ENCODE measurements around the gene SH3RF3.

SH3RF3 gene

GRCh38 chr2:109463236-109463635 is 334.2 kb downstream of the SH3RF3 start:
- TF ChIP-seq, protein P1, sequence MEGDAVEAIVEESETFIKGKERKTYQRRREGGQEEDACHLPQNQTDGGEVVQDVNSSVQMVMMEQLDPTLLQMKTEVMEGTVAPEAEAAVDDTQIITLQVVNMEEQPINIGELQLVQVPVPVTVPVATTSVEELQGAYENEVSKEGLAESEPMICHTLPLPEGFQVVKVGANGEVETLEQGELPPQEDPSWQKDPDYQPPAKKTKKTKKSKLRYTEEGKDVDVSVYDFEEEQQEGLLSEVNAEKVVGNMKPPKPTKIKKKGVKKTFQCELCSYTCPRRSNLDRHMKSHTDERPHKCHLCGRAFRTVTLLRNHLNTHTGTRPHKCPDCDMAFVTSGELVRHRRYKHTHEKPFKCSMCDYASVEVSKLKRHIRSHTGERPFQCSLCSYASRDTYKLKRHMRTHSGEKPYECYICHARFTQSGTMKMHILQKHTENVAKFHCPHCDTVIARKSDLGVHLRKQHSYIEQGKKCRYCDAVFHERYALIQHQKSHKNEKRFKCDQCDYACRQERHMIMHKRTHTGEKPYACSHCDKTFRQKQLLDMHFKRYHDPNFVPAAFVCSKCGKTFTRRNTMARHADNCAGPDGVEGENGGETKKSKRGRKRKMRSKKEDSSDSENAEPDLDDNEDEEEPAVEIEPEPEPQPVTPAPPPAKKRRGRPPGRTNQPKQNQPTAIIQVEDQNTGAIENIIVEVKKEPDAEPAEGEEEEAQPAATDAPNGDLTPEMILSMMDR (IDR thresholded peaks at IDR 0.05; ENCODE audit: insufficient read depth, low read length, missing control alignments) = no peak
- H3K4me3 ChIP-seq (ENCODE audit: low read depth, low read length) = no peak overlapping the region
- ChIA-PET CTCF (interaction anchor here (1.6 kb wide), 1 partner anchor 10 kb away, joined by 3 read pairs; no protein-coding TSS in a partner anchor), POLR2A (no interaction called here)
- DNase-seq (ENCODE audit: low read depth, low spot score) = no peak

- DNase-seq (ENCODE audit: low read depth, low spot score) = no peak
- H3K4me3 ChIP-seq (ENCODE audit: low read depth, low read length) = no peak overlapping the region
- ChIA-PET POLR2A (no interaction called here), CTCF (interaction anchor here (1.6 kb wide), 1 partner anchor 9 kb away, joined by 3 read pairs; no protein-coding TSS in a partner anchor)
- TF ChIP-seq, protein P1 (IDR thresholded peaks at IDR 0.05; ENCODE audit: insufficient read depth, low read length, missing control alignments) = no peak
Measured at GRCh38 chr2:109463891-109464290, 334.9 kb downstream of the SH3RF3 start.

DNA sequence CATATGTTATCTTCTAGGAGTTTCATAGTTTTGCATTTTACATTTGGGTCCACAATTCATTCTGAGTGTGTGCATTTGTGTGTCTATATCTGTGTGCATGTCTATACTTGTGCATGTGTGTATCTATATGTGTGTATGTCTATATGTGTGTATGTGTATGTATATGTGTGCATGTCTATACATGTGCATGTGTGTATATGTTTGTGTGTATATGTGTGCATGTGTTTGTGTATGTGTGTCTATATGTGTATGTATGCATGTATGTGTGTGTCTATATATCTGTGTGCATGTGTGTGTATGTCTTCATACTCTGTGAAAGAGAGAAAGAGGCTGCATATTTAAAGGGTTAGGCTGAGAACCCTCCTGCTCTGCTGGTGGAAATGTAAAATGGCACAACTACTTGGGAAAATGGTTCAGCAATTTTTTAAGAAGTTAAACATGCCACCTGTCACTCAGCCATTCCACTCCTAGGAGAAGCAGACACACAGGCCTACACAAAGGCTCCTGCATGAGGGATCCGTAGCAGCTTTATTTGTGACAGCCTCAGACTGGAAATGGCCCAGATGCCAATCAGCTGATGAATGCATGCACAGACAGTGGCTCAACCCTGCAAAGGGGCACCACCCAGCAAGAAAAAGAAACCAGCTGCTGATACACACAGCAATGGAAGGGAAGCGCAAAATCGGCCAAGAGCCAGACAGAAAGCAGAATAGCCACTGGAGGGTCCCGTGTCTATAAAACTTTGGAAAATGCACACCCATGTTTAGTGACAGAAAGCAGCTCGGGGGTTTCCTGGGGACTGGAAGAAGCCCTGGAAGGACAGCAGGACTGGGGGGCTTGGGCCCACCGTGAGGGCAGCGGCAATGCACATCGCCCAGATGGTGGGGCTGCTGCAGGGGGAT is 337.9 kb downstream of the SH3RF3 start:
- H3K4me3 ChIP-seq (ENCODE audit: low read depth, low read length) = no peak overlapping the region
- ChIA-PET POLR2A (interaction anchor here (0.8 kb wide), 1 partner anchor 338 kb away, joined by 3 read pairs; the partner anchor contains the start of gene SH3RF3), CTCF (interaction anchor here (0.7 to 1.0 kb wide), 2 partner anchors 21 to 337 kb away, joined by 3 read pairs; no protein-coding TSS in a partner anchor)
- TF ChIP-seq, protein P1 (IDR thresholded peaks at IDR 0.05; ENCODE audit: insufficient read depth, low read length, missing control alignments) = no peak
- no peak for DNase-seq (ENCODE audit: low read depth, low spot score)

- no peak overlapping the region for H3K4me3 ChIP-seq (ENCODE audit: low read depth, low read length)
- ChIA-PET CTCF (interaction anchor here (0.7 to 1.0 kb wide), 2 partner anchors 21 to 337 kb away, joined by 3 read pairs; no protein-coding TSS in a partner anchor), POLR2A (no interaction called here)
- TF ChIP-seq, protein P1 (IDR thresholded peaks at IDR 0.05; ENCODE audit: insufficient read depth, low read length, missing control alignments) = no peak
- DNase-seq (ENCODE audit: low read depth, low spot score) = no peak
Measured at GRCh38 chr2:109467701-109468100, 338.7 kb downstream of the SH3RF3 start.

DNA sequence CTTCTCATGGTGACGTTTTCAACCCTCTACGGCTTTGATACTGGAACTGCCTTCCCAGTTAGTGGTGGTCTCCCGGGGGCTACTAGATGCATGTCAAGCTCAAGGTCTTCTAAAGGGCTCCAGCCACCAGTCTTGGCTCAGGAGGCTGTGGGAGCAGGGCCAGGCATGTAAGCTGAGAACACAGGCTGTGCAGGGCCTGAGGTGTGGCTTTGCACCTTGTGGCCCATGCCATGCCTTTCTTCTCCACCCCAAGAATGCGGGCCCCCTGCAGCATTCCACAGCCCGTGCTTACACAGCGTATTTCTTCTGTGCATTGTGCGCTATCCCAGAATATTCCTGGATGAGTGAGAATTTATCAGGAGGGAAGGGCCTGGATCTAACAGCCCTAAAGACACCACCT is 339.9 kb downstream of the SH3RF3 start:
- ChIA-PET POLR2A (interaction anchor here (2.0 kb wide), 1 partner anchor 22 kb away, joined by 6 read pairs; no protein-coding TSS in a partner anchor), CTCF (no interaction called here)
- TF ChIP-seq, protein P1 (IDR thresholded peaks at IDR 0.05; ENCODE audit: insufficient read depth, low read length, missing control alignments) = no peak
- no peak for DNase-seq (ENCODE audit: low read depth, low spot score)
- H3K4me3 ChIP-seq (ENCODE audit: low read depth, low read length) = no peak overlapping the region

- CTCF ChIA-PET = interaction anchor here (0.7 to 3.1 kb wide), 3 partner anchors 26 to 344 kb away, joined by 3 to 10 read pairs (median 3); no protein-coding TSS in a partner anchor
- TF ChIP-seq, protein P1 (IDR thresholded peaks at IDR 0.05; ENCODE audit: insufficient read depth, low read length, missing control alignments) = no peak
Measured at GRCh38 chr2:109471658-109472057, 342.7 kb downstream of the SH3RF3 start.

More at GRCh38 chr2:109471658-109472057, 342.7 kb downstream of the SH3RF3 start:
- DNase-seq (ENCODE audit: low read depth, low spot score) = no peak
- H3K4me3 ChIP-seq (ENCODE audit: low read depth, low read length) = no peak overlapping the region
- POLR2A ChIA-PET = no interaction called here

Measured in AG04449 (cell line).